ENCODE data around the gene ZNF133.
"Not testable (repeated sequence)": the region's sequence is repeated elsewhere in the genome, so short reads cannot be mapped to it uniquely, and the experiment has no call there.

ZNF133 gene

DNA sequence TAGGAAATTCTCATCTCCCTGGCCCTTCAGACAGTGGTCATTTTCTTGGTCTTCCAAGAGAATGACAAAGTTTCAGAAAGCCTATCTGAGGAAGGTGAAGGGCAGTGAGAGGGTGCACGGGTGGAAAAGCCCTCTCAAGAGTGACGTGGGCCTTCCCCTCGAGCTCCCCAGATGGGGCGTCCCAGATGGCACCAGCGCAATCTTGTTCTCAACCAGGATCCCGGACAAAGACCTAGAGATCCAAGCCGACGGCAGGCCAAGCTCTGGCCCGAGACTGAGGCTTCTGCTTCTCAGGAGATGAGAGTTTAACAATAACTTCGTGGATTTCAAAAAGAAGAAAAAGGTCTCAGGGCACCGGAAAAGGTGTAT, 797 bp upstream of the ZNF133 start:
- peak; percentile 9 for DNase-seq

- no peak for DNase-seq
Measured at GRCh38 chr20:18288749-18289267, 481 bp downstream of the ZNF133 start.

DNA sequence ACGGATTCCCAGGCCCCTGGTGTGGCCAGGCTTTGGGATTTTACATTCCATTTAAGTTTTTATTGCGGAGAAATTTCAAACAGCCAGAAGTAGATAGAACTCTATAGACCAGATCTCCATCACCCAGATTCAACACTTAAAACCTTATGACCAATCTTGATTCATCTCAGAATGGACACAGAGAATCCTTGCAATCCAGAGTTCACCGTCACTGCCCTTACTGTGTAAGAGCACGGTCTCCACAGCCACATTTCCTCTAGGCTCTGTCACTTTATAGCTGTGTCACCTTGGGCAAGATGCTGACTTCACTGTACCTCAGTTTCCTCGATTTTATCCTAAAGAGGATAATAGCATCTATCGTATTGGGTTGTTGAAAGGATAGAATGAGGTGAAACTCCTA, 979 bp downstream of the ZNF133 start:
- no peak for DNase-seq

DNA sequence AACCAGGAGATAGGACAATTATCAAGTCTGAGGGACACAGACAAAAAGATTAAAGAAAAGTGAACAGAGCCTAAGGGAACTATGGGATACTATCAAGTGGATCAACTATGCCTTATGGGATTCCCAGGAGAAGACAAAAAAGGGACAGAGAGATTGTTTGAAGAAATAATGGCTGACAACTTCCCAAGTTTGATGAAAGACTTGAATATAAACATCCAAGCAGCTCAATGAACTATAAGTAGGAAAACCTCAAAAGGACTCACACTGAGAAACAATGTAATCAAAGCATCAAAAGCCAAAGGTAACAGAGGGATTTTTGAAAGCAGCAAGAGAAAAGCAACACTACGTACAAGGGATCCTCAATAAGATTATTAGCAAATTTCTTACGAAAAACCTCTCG, 11.0 kb downstream of the ZNF133 start:
- DNase-seq = no peak

- no peak for DNase-seq
Measured at GRCh38 chr20:18304618-18305017, 16.3 kb downstream of the ZNF133 start.

GRCh38 chr20:18307301-18307700, 19.0 kb downstream of the ZNF133 start:
- no peak for DNase-seq

- no peak for DNase-seq
Measured at GRCh38 chr20:18310051-18310450, 21.7 kb downstream of the ZNF133 start.

DNA sequence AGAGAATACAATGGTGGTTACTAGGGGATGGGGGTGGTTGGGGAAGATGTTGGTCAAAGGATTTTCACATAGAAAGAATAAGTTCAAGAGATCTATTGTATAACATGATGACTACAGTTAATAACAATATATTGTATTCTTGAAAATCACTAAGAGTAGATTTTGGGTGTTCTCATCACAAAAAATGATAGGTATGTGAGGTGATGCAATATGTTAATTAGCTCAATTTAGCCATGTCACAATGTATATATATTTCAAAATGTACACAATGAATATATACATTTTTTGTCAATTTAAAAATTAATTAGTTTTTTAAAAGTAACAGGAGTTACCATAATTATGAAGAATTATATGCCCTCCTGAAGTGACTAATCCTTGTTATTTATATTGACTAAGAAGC, 22.3 kb downstream of the ZNF133 start:
- DNase-seq = no peak

DNA sequence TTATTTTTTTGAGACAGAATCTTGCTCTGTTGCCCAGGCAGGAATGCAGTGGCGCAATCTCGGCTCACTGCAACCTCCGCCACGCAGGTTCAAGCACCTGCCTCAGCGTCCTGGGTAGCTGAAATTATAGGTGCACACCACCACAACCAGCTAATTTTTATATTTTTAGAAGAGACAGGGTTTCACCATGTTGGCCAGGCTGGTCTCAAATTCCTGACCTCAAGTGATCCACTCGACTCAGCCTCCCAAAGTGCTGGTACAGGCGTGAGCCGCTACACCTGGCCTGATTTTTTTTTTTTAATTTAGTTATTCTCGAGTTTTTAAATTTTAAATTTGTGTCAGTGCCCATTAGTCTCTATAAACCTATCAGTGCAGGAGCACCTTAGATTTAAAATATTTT, 24.4 kb downstream of the ZNF133 start:
- no peak for DNase-seq

DNA sequence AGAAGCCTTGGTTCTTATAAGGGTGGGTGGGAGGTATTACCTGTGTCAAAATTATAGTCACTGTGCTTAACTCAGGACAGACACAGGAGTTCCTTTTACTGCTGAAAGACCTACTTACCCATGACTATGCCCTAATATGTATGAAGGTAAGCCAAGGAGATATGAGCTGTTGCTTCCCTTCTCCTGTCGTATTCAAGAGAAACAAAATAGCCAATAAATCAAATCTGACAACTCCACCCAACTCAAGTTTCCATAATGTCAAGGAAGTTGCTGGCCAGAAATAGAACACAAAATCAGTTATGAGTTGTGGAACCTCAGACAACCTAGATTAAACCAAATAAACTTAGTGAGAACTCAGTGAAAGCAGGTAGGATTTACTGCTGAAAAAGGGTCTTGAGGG, 25.1 kb downstream of the ZNF133 start:
- no peak for DNase-seq

- DNase-seq = peak; percentile 55
Measured at GRCh38 chr20:18314786-18315406, 26.6 kb downstream of the ZNF133 start.

- DNase-seq = no peak
Measured at GRCh38 chr20:18316166-18316565, 27.8 kb downstream of the ZNF133 start.

- no peak for DNase-seq
Measured at GRCh38 chr20:18321316-18321715, 33.0 kb downstream of the ZNF133 start.

DNA sequence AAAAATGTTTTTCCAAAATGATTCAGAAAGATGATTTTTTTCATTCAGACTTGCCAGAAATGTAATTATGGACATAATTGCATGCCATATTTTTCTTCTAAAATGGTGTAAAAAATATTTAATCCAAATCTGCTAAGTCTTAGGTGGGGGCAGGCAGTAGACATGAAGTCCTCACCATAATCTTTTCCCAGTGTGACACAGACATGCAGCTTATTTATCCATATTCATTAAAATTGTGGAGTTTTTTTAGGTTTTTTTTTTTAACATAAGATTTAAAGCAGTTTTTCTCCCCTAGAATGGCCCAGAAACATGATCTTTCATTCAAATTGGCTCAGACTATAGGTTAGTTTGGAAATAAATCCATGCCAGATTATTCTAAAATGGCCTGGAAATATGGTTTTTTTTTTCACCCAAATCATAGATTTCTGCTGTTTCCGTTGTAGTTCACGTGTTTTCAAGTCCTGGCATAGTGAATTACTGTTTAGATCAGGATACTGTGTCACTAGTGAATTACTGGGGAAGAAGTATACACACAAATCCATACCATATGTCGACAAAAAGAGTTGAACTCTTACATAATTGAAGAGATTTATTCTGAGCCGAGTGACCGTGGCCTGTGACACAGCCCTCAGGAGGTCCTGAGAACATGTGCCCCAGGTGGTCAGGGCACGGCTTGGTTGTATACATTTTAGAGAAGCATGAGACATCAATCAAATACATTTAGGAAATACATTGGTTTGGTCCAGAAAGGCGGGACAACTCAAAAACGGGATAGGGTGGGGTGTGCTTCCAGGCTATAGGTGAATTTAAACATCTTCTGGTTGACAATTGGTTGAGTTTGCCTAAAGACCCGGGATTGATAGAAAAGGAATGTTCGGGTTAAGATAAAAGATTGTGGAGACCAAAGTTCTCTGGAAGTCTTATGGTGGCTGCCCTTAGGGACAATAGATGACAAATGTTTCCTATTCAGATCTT, 33.9 kb downstream of the ZNF133 start:
- DNase-seq = no peak

DNA sequence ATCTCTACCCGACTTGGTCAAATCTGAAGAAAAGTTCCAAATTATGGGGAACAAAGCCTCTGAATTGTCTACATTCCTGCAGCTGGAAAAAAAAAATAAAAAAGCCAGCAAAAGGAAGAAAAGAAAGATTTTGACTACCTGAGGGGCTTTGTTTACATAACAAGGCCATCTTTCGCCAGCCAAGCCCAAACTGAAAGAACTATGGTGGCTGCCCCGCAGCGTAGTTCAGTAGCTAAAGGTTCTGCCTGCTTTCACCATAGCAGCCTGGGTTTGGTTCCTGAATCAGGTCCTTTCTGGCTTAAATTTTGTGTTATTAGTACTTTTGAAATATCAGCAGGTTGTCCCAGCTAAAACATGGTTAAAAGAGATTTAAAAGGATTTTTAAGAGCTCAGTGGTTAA, 35.4 kb downstream of the ZNF133 start:
- no peak for DNase-seq

GRCh38 chr20:18324596-18325089, 36.3 kb downstream of the ZNF133 start:
- no peak for DNase-seq

GRCh38 chr20:18326990-18327389, 38.7 kb downstream of the ZNF133 start:
- no peak for DNase-seq

- no peak for DNase-seq
Measured at GRCh38 chr20:18331694-18332093, 43.4 kb downstream of the ZNF133 start.

DNA sequence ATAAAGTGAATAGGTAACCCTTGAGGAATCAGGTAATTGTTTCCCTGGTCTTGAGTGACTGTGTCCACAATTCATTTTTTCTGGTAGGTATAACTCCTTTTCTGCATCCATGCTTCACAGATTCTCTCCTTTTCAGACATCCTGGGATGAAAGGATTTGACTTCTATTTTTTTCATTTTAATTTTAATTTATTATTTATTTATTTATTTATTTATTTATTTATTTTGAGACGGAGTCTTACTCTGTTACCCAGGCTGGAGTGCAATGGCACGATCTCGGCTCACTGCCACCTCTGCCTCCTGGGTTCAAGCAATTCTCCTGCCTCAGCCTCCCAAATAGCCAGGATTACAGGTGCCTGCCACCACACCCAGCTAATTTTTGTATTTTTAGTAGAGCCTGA, 61.4 kb downstream of the ZNF133 start:
- DNase-seq = not testable (repeated sequence)

- DNase-seq = no peak
Measured at GRCh38 chr20:18359854-18360253, 71.5 kb downstream of the ZNF133 start.

DNA sequence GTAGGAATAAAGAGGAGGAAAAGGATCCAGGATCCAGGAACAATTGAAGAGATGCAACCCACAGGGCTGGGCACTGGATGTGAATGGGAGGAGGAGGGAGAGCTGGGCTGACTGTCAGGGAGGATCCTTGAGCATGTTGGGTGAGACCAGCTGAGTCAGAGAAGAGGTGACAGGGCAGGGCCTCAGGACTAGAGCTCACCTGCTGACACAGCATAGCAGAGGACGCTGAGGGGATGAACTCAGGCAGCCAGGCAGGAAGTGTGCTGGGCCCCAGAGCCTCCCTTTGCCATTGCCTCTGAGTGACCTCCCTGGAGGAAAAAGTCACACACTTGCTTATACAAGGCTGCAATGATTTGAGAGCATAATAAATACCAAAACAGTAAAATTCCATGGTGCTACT, 72.3 kb downstream of the ZNF133 start:
- no peak for DNase-seq

- no peak for DNase-seq
Measured at GRCh38 chr20:18361678-18362077, 73.4 kb downstream of the ZNF133 start.

DNA sequence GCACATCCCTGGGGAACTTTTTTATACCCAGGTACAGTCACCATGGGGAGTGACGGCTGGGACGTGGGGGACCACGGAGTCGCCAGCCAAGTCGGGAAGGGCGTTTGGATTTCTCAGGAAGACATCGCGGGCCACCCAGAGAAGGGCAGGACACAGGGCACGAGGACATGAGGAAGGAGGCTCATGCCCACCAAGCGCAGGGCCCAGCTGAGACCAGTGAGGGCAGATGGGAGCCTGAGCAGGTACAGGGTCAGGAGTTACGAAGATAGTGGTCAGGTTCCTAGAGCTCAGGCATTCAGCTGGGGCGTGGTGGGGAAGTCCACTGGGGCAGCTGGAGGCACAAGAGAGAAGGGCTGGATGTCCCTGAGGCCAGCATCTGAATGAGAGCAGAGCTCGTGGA, 74.6 kb downstream of the ZNF133 start:
- no peak for DNase-seq

- DNase-seq = no peak
Measured at GRCh38 chr20:18363708-18364107, 75.4 kb downstream of the ZNF133 start.
